GM23338 (cell line): ENCODE measurements around the gene BCL2. TPM values are rescaled to one million over a fixed set of nuclear protein-coding genes. Genes with fewer than 3 reads are reported as not detected.

Experiments
- ATAC-seq: fragments of 200-7000 bp; cut with Tn5 transposase; 3 replicates; pipeline ENCODE4 v1.9.1; 2020
- DNase-seq: peaks from one replicate; pipeline ENCODE4 v3.0.0-alpha.2; 2015; ENCODE audit warnings: low spot score
- H2AFZ ChIP-seq: fragments of 200-600 bp; sonication (generic); 2 replicates; pipeline ENCODE4 v1.8.0; 2016; ENCODE audit warnings: antibody characterized with exemption, mild to moderate bottlenecking, moderate library complexity
- H3F3A ChIP-seq: fragments of 200-600 bp; sonication (generic); replicated peaks from 2 replicates; pipeline ENCODE4 v1.8.0; 2017; ENCODE audit warnings: antibody characterized with exemption, mixed run types, low read depth
- H3K27ac ChIP-seq: fragments of 200-600 bp; sonication (generic); 2 replicates; pipeline ENCODE4 v1.6.1; 2016; ENCODE audit warnings: low read depth
- H3K27me3 ChIP-seq: fragments of 200-600 bp; sonication (generic); 2 replicates; pipeline ENCODE4 v1.8.0; 2016; ENCODE audit warnings: mild to moderate bottlenecking, mixed run types, moderate library complexity; ENCODE audit not compliant: insufficient read depth
- H3K36me3 ChIP-seq: fragments of 200-600 bp; sonication (generic); 2 replicates; pipeline ENCODE4 v1.8.0; 2016; ENCODE audit warnings: mild to moderate bottlenecking; ENCODE audit not compliant: insufficient read depth
- H3K4me1 ChIP-seq: fragments of 200-600 bp; sonication (generic); 2 replicates; pipeline ENCODE4 v1.8.0; 2016; ENCODE audit warnings: mild to moderate bottlenecking, moderate library complexity; ENCODE audit not compliant: insufficient read depth
- H3K4me2 ChIP-seq: fragments of 200-600 bp; sonication (generic); 2 replicates; pipeline ENCODE4 v1.7.1; 2017; ENCODE audit warnings: mixed run types
- H3K4me3 ChIP-seq: fragments of 200-600 bp; sonication (generic); 2 replicates; pipeline ENCODE4 v1.6.1; 2016; ENCODE audit warnings: mixed run types
- H3K79me2 ChIP-seq: fragments of 200-600 bp; sonication (generic); replicated peaks from 2 replicates; pipeline ENCODE4 v1.8.0; 2017; ENCODE audit warnings: mild to moderate bottlenecking; ENCODE audit not compliant: insufficient read depth
- H3K9me2 ChIP-seq: fragments of 200-600 bp; sonication (generic); 2 replicates; pipeline ENCODE4 v1.8.0; 2017; ENCODE audit not compliant: insufficient read depth
- H4K20me1 ChIP-seq: fragments of 200-600 bp; sonication (generic); replicated peaks from 2 replicates; pipeline ENCODE4 v1.8.0; 2017; ENCODE audit warnings: mild to moderate bottlenecking; ENCODE audit not compliant: insufficient read depth
- H3K27ac Mint-ChIP-seq: 2 replicates; pipeline ENCODE4 v1.8.0; 2020; ENCODE audit warnings: inconsistent platforms, mild to moderate bottlenecking, moderate library complexity, mixed read lengths
- H3K27me3 Mint-ChIP-seq: 3 replicates; pipeline ENCODE4 v1.8.0; 2022; ENCODE audit warnings: low read depth, mild to moderate bottlenecking, moderate library complexity, mixed read lengths, inconsistent platforms; ENCODE audit not compliant: insufficient read depth, poor library complexity
- H3K36me3 Mint-ChIP-seq: 3 replicates; pipeline ENCODE4 v1.8.0; 2021; ENCODE audit warnings: low read depth, mild to moderate bottlenecking, inconsistent platforms, moderate library complexity, mixed read lengths
- H3K4me1 Mint-ChIP-seq: 3 replicates; pipeline ENCODE4 v1.8.0; 2020; ENCODE audit warnings: mild to moderate bottlenecking, inconsistent platforms, mixed read lengths
- H3K4me3 Mint-ChIP-seq: 3 replicates; pipeline ENCODE4 v1.8.0; 2021; ENCODE audit warnings: moderate library complexity, mild to moderate bottlenecking, inconsistent platforms, mixed read lengths
- H3K9me3 Mint-ChIP-seq: 3 replicates; pipeline ENCODE4 v1.8.0; 2020; ENCODE audit warnings: moderate library complexity, mild to moderate bottlenecking, inconsistent platforms, mixed read lengths
- CREB1 ChIP-seq: fragments of 250-450 bp; sonication (Bioruptor Pico); IDR thresholded peaks from 2 replicates; pipeline ENCODE4 v1.5.0; 2020; ENCODE audit warnings: low read depth, mild to moderate bottlenecking, moderate library complexity
- EZH2 ChIP-seq: fragments of 200-600 bp; sonication (generic); IDR thresholded peaks from one replicate; pipeline ENCODE4 v1.8.0; 2017; ENCODE audit warnings: antibody characterized with exemption, mild to moderate bottlenecking, low read depth; ENCODE audit not compliant: unreplicated experiment
- EZH2phosphoT487 ChIP-seq: fragments of 200-600 bp; sonication (generic); IDR thresholded peaks from one replicate; pipeline ENCODE4 v1.8.1; 2018; ENCODE audit warnings: antibody characterized with exemption; ENCODE audit not compliant: unreplicated experiment
- JUNB ChIP-seq: IDR thresholded peaks from one replicate; pipeline ENCODE4 v1.6.1; 2016; ENCODE audit warnings: antibody characterized with exemption; ENCODE audit not compliant: unreplicated experiment
- NANOG ChIP-seq: IDR thresholded peaks from 2 replicates; pipeline ENCODE4 v1.6.1; 2016; ENCODE audit warnings: antibody characterized with exemption, borderline replicate concordance
- POLR2AphosphoS5 ChIP-seq: IDR thresholded peaks from 2 replicates; pipeline ENCODE4 v1.6.1; 2016; ENCODE audit warnings: antibody characterized with exemption, low read depth
- ZNF114 ChIP-seq: fragments of 250-450 bp; sonication (Bioruptor Pico); IDR thresholded peaks from 2 replicates; pipeline ENCODE4 v1.5.0; 2020; ENCODE audit warnings: mild to moderate bottlenecking, moderate library complexity
- ZNF331 ChIP-seq: fragments of 250-450 bp; sonication (Bioruptor Pico); IDR thresholded peaks from 2 replicates; pipeline ENCODE4 v1.5.0; 2020; ENCODE audit warnings: low read depth, mild to moderate bottlenecking, moderate library complexity
- polyA plus RNA-seq: library from polyadenylated mRNA; unstranded; fragments of >200 nt; fragmentation: Nextera tagmentation; extraction: Ambion mirVana; gene quantifications from 2 replicates; pipeline ENCODE4 v1.2.1, GENCODE V29; 2016
- total RNA-seq: library from RNA; depleted of rRNA; stranded (reverse); fragments of >200 nt; shearing (Covaris generic); gene quantifications from 2 replicates; pipeline ENCODE4 v1.2.3, GENCODE V29; 2014
- TF ChIP-seq, protein P1 (sequence below): IDR thresholded peaks from 2 replicates; pipeline ENCODE4 v1.6.1; 2016; ENCODE audit warnings: antibody characterized with exemption
- TF ChIP-seq, protein P2 (sequence below): IDR thresholded peaks from one replicate; pipeline ENCODE4 v1.6.1; 2018; ENCODE audit warnings: antibody characterized with exemption; ENCODE audit not compliant: unreplicated experiment
- TF ChIP-seq, protein P3 (sequence below): fragments of 250-450 bp; sonication (Bioruptor Pico); IDR thresholded peaks from 2 replicates; pipeline ENCODE4 v1.5.0; 2020; ENCODE audit warnings: mild to moderate bottlenecking, moderate library complexity
- TF ChIP-seq, protein P4 (sequence below), 2 experiments: fragments of 200-600 bp in 1 of 2; sonication (generic) in 1 of 2; conservative IDR thresholded peaks; 2 replicates each; pipeline versions ENCODE4 v1.5.1 to v1.6.1; 2016 to 2017; ENCODE audit warnings: antibody characterized with exemption in 2 of 2, low read depth in 2 of 2, mild to moderate bottlenecking in 2 of 2, moderate library complexity in 1 of 2

Gene BCL2
- total and polyA plus RNA-seq, 2 experiments from 2014 or later: 1.2 to 4.0 TPM

DNA sequence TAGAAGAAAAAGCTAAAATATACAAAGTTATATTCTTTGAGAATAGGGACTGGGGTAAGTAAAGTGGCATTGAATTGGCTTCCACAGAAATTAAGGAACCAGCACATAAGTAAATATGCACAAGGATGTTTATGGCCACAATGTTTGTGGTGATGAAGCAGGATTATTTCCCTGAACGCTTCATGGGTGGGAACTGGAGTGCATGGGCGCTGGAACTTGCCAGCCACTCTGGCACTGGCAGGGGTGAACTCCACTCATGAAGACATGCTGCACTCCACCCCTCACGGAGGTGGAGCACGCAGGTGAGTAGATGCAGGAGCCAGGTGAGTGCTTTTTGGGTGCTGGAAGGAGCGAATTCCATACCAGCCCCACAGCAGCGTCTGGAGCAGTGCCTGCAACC, 94.1 kb downstream of the BCL2 start (continued):
- TF ChIP-seq, protein P1, sequence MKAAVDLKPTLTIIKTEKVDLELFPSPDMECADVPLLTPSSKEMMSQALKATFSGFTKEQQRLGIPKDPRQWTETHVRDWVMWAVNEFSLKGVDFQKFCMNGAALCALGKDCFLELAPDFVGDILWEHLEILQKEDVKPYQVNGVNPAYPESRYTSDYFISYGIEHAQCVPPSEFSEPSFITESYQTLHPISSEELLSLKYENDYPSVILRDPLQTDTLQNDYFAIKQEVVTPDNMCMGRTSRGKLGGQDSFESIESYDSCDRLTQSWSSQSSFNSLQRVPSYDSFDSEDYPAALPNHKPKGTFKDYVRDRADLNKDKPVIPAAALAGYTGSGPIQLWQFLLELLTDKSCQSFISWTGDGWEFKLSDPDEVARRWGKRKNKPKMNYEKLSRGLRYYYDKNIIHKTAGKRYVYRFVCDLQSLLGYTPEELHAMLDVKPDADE: no peak

DNA sequence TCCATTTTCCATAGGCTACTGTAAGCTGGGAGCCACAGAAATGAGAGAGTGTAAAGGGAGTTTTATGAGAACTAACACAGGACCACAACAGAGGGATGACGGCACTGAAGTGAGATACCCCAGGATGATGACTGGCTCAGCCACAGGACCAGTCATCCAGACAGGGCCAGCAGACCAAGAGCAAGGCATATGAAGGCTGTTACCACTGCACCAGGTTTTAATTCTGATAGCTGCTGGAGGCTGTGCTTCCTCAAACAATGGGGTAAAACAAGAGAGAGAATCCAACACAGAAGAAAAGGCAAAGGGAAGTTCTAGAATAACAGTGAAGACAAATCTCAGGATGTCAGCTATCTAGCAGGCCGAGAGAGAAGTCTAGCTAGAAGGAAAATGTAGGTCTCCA, 94.9 kb downstream of the BCL2 start:
- H3K9me2 ChIP-seq: no peaks in the 10 kb centered on the region
- Mint-ChIP-seq H3K4me1 (no peaks in the 10 kb centered on the region), H3K36me3 (no peaks in the 10 kb centered on the region), H3K4me3 (no peak overlapping the region), H3K27me3 (peaks cover 1% of the 10 kb centered on the region), H3K27ac (no peak overlapping the region), H3K9me3 (no peaks in the 10 kb centered on the region)
- no peaks in the 10 kb centered on the region for H3K79me2 ChIP-seq
- DNase-seq (no peak), ATAC-seq (no peak)
- H3F3A ChIP-seq: no peaks in the 10 kb centered on the region
- no peak overlapping the region for H3K27ac ChIP-seq
- H3K4me3 ChIP-seq: no peak overlapping the region
- no peak overlapping the region for H2AFZ ChIP-seq
- H3K36me3 ChIP-seq: no peaks in the 10 kb centered on the region
- H3K27me3 ChIP-seq: no peaks in the 10 kb centered on the region
- H3K4me2 ChIP-seq: no peak overlapping the region
- H4K20me1 ChIP-seq: no peaks in the 10 kb centered on the region
- no peaks in the 10 kb centered on the region for H3K4me1 ChIP-seq
- TF ChIP-seq EZH2: no peak
- TF ChIP-seq, protein P2, sequence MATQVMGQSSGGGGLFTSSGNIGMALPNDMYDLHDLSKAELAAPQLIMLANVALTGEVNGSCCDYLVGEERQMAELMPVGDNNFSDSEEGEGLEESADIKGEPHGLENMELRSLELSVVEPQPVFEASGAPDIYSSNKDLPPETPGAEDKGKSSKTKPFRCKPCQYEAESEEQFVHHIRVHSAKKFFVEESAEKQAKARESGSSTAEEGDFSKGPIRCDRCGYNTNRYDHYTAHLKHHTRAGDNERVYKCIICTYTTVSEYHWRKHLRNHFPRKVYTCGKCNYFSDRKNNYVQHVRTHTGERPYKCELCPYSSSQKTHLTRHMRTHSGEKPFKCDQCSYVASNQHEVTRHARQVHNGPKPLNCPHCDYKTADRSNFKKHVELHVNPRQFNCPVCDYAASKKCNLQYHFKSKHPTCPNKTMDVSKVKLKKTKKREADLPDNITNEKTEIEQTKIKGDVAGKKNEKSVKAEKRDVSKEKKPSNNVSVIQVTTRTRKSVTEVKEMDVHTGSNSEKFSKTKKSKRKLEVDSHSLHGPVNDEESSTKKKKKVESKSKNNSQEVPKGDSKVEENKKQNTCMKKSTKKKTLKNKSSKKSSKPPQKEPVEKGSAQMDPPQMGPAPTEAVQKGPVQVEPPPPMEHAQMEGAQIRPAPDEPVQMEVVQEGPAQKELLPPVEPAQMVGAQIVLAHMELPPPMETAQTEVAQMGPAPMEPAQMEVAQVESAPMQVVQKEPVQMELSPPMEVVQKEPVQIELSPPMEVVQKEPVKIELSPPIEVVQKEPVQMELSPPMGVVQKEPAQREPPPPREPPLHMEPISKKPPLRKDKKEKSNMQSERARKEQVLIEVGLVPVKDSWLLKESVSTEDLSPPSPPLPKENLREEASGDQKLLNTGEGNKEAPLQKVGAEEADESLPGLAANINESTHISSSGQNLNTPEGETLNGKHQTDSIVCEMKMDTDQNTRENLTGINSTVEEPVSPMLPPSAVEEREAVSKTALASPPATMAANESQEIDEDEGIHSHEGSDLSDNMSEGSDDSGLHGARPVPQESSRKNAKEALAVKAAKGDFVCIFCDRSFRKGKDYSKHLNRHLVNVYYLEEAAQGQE: no peak
- no peak for TF ChIP-seq EZH2phosphoT487
- no peak for TF ChIP-seq ZNF331 (CRISPR knock-in tag)
- TF ChIP-seq, protein P1: no peak
- no peak for TF ChIP-seq CREB1 (CRISPR knock-in tag)
- TF ChIP-seq, protein P3, sequence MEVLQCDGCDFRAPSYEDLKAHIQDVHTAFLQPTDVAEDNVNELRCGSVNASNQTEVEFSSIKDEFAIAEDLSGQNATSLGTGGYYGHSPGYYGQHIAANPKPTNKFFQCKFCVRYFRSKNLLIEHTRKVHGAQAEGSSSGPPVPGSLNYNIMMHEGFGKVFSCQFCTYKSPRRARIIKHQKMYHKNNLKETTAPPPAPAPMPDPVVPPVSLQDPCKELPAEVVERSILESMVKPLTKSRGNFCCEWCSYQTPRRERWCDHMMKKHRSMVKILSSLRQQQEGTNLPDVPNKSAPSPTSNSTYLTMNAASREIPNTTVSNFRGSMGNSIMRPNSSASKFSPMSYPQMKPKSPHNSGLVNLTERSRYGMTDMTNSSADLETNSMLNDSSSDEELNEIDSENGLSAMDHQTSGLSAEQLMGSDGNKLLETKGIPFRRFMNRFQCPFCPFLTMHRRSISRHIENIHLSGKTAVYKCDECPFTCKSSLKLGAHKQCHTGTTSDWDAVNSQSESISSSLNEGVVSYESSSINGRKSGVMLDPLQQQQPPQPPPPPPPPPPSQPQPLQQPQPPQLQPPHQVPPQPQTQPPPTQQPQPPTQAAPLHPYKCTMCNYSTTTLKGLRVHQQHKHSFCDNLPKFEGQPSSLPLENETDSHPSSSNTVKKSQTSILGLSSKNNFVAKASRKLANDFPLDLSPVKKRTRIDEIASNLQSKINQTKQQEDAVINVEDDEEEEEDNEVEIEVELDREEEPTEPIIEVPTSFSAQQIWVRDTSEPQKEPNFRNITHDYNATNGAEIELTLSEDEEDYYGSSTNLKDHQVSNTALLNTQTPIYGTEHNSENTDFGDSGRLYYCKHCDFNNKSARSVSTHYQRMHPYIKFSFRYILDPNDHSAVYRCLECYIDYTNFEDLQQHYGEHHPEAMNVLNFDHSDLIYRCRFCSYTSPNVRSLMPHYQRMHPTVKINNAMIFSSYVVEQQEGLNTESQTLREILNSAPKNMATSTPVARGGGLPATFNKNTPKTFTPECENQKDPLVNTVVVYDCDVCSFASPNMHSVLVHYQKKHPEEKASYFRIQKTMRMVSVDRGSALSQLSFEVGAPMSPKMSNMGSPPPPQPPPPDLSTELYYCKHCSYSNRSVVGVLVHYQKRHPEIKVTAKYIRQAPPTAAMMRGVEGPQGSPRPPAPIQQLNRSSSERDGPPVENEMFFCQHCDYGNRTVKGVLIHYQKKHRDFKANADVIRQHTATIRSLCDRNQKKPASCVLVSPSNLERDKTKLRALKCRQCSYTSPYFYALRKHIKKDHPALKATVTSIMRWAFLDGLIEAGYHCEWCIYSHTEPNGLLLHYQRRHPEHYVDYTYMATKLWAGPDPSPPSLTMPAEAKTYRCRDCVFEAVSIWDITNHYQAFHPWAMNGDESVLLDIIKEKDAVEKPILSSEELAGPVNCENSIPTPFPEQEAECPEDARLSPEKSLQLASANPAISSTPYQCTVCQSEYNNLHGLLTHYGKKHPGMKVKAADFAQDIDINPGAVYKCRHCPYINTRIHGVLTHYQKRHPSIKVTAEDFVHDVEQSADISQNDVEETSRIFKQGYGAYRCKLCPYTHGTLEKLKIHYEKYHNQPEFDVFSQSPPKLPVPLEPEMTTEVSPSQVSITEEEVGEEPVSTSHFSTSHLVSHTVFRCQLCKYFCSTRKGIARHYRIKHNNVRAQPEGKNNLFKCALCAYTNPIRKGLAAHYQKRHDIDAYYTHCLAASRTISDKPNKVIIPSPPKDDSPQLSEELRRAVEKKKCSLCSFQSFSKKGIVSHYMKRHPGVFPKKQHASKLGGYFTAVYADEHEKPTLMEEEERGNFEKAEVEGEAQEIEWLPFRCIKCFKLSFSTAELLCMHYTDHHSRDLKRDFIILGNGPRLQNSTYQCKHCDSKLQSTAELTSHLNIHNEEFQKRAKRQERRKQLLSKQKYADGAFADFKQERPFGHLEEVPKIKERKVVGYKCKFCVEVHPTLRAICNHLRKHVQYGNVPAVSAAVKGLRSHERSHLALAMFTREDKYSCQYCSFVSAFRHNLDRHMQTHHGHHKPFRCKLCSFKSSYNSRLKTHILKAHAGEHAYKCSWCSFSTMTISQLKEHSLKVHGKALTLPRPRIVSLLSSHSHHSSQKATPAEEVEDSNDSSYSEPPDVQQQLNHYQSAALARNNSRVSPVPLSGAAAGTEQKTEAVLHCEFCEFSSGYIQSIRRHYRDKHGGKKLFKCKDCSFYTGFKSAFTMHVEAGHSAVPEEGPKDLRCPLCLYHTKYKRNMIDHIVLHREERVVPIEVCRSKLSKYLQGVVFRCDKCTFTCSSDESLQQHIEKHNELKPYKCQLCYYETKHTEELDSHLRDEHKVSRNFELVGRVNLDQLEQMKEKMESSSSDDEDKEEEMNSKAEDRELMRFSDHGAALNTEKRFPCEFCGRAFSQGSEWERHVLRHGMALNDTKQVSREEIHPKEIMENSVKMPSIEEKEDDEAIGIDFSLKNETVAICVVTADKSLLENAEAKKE (CRISPR knock-in tag): no peak
- TF ChIP-seq NANOG: no peak
- no peak for TF ChIP-seq JUNB
- TF ChIP-seq POLR2AphosphoS5: no peak
- TF ChIP-seq, protein P4, sequence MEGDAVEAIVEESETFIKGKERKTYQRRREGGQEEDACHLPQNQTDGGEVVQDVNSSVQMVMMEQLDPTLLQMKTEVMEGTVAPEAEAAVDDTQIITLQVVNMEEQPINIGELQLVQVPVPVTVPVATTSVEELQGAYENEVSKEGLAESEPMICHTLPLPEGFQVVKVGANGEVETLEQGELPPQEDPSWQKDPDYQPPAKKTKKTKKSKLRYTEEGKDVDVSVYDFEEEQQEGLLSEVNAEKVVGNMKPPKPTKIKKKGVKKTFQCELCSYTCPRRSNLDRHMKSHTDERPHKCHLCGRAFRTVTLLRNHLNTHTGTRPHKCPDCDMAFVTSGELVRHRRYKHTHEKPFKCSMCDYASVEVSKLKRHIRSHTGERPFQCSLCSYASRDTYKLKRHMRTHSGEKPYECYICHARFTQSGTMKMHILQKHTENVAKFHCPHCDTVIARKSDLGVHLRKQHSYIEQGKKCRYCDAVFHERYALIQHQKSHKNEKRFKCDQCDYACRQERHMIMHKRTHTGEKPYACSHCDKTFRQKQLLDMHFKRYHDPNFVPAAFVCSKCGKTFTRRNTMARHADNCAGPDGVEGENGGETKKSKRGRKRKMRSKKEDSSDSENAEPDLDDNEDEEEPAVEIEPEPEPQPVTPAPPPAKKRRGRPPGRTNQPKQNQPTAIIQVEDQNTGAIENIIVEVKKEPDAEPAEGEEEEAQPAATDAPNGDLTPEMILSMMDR (conservative IDR thresholded peaks at IDR 0.05; ENCODE audit: low read depth in 2 of 2): no peak
- TF ChIP-seq ZNF114 (CRISPR knock-in tag): no peak
